GM06990 (cell line): Measurements from ENCODE around the gene RALGPS1.

Source experiments
- DNase-seq: peaks from one replicate; pipeline ENCODE4 v3.0.0-alpha.2; 2011; ENCODE audit not compliant: insufficient read length; ENCODE audit errors: extremely low read depth
- H3K27me3 ChIP-seq: replicated peaks from 2 replicates; pipeline ENCODE4 v1.6.0; 2011; ENCODE audit warnings: low read length; ENCODE audit not compliant: control insufficient read depth, insufficient read depth
- H3K36me3 ChIP-seq: 2 replicates; pipeline ENCODE4 v1.5.1; 2011; ENCODE audit warnings: low read length; ENCODE audit not compliant: control insufficient read depth, insufficient read depth
- H3K4me3 ChIP-seq: replicated peaks from 2 replicates; pipeline ENCODE4 v1.5.1; 2011; ENCODE audit warnings: low read depth, mild to moderate bottlenecking, control low read depth, low read length
- TF ChIP-seq, protein P1 (sequence below): IDR thresholded peaks from 2 replicates; pipeline ENCODE4 v1.5.1; 2011; ENCODE audit warnings: low read length, control low read depth, mild to moderate bottlenecking, inconsistent platforms; ENCODE audit not compliant: insufficient read depth, poor library complexity, severe bottlenecking

RALGPS1 gene

GRCh38 chr9:127130661-127131538 is 216.3 kb downstream of the RALGPS1 start:
- DNase-seq: no peak
- Histone ChIP-seq H3K4me3 (no peak overlapping the region), H3K27me3 (no peaks in the 10 kb centered on the region), H3K36me3 (no peaks in the 10 kb centered on the region)
- TF ChIP-seq, protein P1, sequence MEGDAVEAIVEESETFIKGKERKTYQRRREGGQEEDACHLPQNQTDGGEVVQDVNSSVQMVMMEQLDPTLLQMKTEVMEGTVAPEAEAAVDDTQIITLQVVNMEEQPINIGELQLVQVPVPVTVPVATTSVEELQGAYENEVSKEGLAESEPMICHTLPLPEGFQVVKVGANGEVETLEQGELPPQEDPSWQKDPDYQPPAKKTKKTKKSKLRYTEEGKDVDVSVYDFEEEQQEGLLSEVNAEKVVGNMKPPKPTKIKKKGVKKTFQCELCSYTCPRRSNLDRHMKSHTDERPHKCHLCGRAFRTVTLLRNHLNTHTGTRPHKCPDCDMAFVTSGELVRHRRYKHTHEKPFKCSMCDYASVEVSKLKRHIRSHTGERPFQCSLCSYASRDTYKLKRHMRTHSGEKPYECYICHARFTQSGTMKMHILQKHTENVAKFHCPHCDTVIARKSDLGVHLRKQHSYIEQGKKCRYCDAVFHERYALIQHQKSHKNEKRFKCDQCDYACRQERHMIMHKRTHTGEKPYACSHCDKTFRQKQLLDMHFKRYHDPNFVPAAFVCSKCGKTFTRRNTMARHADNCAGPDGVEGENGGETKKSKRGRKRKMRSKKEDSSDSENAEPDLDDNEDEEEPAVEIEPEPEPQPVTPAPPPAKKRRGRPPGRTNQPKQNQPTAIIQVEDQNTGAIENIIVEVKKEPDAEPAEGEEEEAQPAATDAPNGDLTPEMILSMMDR: no peak

DNA sequence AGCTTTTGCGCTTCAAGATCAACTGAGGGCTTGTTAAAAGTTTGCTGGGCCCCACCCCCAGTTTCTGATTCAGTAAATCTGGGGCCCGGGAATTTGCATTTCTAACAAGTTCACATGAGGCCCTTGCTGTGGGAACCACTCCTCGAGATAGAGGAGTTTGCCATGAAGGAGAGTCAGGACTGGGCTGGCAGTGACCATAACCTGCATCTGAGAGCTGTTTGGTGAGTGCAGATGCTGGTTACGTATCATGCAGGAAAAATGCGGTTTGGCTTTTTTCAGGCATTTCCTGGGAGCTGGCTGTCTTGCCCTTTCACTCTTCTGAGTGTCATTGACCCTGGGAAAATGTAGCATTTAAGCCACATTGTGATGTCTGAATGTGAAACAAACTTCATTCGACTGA is 217.3 kb downstream of the RALGPS1 start:
- no peak for DNase-seq
- TF ChIP-seq, protein P1: no peak
- Histone ChIP-seq H3K36me3 (no peaks in the 10 kb centered on the region), H3K27me3 (no peaks in the 10 kb centered on the region), H3K4me3 (no peak overlapping the region)

DNA sequence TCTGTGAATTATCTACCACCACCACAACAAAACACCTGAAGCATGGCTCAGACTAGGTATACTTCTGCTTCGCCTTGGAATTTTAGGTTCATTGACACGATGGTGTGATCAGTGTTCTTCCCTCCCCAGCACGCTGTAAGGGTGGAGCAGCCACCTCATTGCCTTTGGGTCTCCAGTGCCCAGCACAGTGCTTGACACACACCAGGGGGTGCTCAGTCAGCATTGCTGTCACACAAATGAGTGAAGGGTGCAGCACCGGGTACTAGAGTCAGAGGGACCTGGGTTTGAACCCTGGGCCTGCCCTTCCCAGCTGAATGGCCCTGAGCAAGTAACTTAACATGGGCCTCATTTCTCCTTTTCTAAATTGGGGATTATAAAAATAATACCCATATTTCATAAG is 217.8 kb downstream of the RALGPS1 start:
- no peak for DNase-seq
- H3K36me3 ChIP-seq: no peaks in the 10 kb centered on the region
- no peaks in the 10 kb centered on the region for H3K27me3 ChIP-seq
- TF ChIP-seq, protein P1: no peak
- no peak overlapping the region for H3K4me3 ChIP-seq

DNA sequence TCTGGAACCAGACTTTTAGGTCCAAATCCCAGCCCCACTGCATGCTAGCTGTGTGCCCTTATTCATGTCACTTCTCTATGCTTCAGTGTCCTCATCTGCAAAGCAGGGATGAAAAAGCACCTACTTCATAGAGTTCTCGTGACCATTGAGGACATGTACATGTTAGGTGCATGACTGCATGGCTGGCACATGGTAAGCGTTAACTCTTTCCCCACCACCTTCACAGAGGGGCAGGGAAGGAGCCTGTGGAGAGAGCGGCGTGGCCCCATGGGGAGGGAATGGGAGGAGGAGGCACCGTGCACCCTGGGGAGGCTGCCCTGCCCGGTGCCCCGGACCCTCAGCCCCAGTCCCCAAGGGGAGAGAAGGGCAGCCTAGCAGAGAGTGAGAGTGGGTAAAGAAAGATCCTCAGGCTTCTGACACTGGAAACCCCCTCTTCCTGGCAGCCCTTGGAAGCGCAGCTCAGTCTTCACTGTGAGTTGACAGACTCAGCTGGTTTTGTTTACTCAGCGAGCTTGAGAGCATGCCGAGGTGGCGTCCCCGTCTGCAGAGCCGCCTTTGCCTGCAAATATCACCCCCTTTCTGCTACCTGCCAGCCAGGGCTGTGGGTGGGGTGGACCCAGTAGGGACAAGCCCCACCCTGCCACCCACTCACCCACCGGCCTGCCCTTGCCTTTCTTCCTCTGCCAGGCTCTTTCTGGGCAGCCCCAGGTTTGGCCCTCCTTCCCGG is 218.5 kb downstream of the RALGPS1 start:
- Histone ChIP-seq H3K36me3 (no peaks in the 10 kb centered on the region), H3K27me3 (no peaks in the 10 kb centered on the region), H3K4me3 (no peak overlapping the region)
- no peak for DNase-seq
- TF ChIP-seq, protein P1: no peak

DNA sequence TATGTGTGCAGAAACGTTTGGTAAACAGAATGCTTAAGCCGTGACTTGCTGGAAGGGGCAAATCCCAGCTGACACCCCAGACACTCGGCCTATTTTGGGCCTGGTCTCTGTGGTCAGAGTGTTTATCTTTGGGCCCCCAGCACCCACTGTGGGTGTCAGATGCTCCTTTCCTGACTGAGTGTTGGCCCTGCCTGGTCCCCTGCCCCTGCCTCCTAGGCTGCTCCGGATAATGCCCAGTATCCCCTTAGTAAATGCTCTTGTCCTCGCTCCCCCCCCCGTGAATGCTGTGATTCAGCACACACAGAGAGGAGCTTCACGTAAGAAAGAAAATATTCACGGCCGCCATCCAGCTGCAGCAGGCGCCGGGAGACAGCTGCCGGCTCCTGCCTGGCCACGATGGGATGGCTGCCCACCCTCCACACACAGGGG is 219.2 kb downstream of the RALGPS1 start:
- H3K36me3 ChIP-seq: no peaks in the 10 kb centered on the region
- H3K4me3 ChIP-seq: no peak overlapping the region
- TF ChIP-seq, protein P1: no peak
- no peak for DNase-seq
- H3K27me3 ChIP-seq: no peaks in the 10 kb centered on the region
